ENCODE measurements around the gene VSX2.

Gene VSX2

DNA sequence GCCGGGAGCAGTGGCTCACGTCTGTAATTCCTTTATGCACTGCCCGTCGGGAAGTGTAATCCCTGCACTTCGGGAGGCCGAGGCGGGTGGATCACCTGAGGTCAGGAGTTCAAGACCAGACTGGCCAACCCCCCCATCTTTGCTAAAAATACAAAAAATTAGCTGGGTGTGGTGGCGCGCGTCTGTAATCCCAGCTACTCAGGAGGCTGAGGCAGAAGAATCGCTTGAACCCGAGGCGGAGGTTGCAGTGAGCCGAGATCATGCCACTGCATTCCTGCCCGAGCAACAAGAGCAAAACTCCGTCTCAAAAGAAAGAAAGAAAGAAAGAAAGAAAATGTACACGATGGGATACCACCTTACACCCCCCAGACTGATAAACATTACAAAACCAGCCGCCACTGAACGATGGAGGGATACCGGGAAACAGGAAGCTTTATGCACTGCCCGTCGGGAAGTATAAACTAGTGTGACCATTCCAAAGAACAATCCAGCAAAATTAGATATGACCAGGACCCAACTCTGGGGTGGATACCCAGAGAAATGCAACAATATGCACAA lies 62.4 kb downstream of the VSX2 start:
- no peaks in the 10 kb centered on the region for H3K9me3 Mint-ChIP-seq
- peaks cover 44% of the 10 kb centered on the region for H3K4me1 Mint-ChIP-seq
- DNase-seq (no peak), ATAC-seq (no peak)
- H3K27ac Mint-ChIP-seq, result peak overlapping the region in 1 of 2 donors; percentile 93
- H3K4me3 Mint-ChIP-seq, result peak overlapping the region; percentile 91 to 99
- no peaks in the 10 kb centered on the region for H3K27me3 Mint-ChIP-seq

GRCh38 chr14:74302152-74302628 lies 62.9 kb downstream of the VSX2 start:
- Mint-ChIP-seq H3K27ac (peak overlapping the region; percentile 93 to 96), H3K4me1 (peaks cover 44% of the 10 kb centered on the region), H3K27me3 (no peaks in the 10 kb centered on the region), H3K9me3 (no peaks in the 10 kb centered on the region), H3K4me3 (peak overlapping the region; percentile 91 to 99)
- ATAC-seq (peak; percentile 80), DNase-seq (peak; percentile 18 to 26)

GRCh38 chr14:74302634-74303569 lies 63.7 kb downstream of the VSX2 start, which contains the start of gene ABCD4:
ABCD4 (minus strand) TSS chr14:74302934; CDS start chr14:74302912, 22 bp downstream.
- H3K27me3 Mint-ChIP-seq, result no peaks in the 10 kb centered on the region
- DNase-seq, result peak; percentile 90 to 91
- H3K4me3 Mint-ChIP-seq, result peak within 1 kb of the TSS; percentile 91 to 99
- H3K27ac Mint-ChIP-seq, result peak within 1 kb of the TSS; percentile 93 to 96
- peak; percentile 99 for ATAC-seq
- H3K9me3 Mint-ChIP-seq, result no peaks in the 10 kb centered on the region
- peaks cover 42% of the 10 kb centered on the region for H3K4me1 Mint-ChIP-seq

GRCh38 chr14:74308695-74309094 lies 69.4 kb downstream of the VSX2 start:
- H3K4me1 Mint-ChIP-seq, result peaks cover 9% of the 10 kb centered on the region
- no peaks in the 10 kb centered on the region for H3K27me3 Mint-ChIP-seq
- DNase-seq, result no peak
- H3K4me3 Mint-ChIP-seq, result no peak overlapping the region
- ATAC-seq, result no peak
- H3K9me3 Mint-ChIP-seq, result no peaks in the 10 kb centered on the region
- H3K27ac Mint-ChIP-seq, result no peak overlapping the region

DNA sequence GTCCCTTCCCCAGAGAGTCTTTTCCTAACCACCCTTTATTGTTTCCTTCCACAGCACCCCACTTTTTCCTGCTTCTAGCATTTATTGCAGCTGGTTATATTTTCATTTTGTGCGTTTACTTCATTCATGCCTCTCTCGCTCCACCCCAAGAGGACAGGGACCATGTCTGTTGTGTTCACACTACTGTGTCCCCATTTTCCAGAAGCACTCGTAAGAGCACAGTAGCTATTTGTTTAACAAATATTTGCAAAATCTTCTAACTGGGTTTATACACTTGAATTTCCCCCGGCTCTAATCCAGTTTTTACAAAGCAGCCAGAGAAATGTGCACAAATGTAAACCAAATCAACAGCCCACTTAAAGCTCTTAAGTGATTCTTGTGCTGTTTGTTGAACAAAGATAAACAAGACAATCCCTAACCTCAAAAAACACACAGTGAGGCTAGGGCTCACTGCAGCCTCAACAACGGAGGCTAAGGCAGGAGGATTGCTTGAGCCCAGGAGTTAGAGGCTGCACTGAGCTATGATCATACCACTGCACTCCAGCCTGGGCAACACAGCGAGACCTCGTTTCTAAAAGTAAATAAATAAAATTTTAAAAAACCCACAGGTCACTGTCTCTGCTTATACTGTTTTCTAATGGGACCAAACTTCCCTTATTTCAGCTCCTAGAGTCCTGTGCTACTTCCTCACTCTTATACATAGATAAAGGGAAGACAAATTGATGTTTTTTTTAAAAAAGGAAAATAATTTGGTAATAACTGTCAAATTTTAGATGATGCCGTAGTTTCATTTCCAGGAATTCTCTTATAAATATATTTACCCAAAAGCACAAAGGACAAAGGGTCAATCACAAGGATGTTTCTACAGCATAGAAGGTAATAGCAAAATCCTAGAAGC lies 70.1 kb downstream of the VSX2 start:
- ATAC-seq (no peak), DNase-seq (no peak)
- Mint-ChIP-seq H3K27ac (peak overlapping the region in 1 of 2 donors; percentile 14), H3K9me3 (no peaks in the 10 kb centered on the region), H3K4me1 (peaks cover 9% of the 10 kb centered on the region), H3K4me3 (no peak overlapping the region), H3K27me3 (no peaks in the 10 kb centered on the region)

- Mint-ChIP-seq H3K27ac (no peak overlapping the region), H3K4me3 (no peak overlapping the region), H3K9me3 (no peaks in the 10 kb centered on the region), H3K4me1 (no peaks in the 10 kb centered on the region), H3K27me3 (no peaks in the 10 kb centered on the region)
- DNase-seq, result no peak
- ATAC-seq, result no peak
These were observed 72.9 kb downstream of the VSX2 start for GRCh38 chr14:74312161-74312560.
